Measurements from ENCODE around the gene SLC30A3. TPM values are rescaled to one million over a fixed set of nuclear protein-coding genes. Genes with fewer than 3 reads are reported as not detected.
"Not testable (repeated sequence)": the region's sequence is repeated elsewhere in the genome, so short reads cannot be mapped to it uniquely, and the experiment has no call there.

Gene SLC30A3
- total RNA-seq, 2 donors from 2014 or later = 4.4 to 8.5 TPM

DNA sequence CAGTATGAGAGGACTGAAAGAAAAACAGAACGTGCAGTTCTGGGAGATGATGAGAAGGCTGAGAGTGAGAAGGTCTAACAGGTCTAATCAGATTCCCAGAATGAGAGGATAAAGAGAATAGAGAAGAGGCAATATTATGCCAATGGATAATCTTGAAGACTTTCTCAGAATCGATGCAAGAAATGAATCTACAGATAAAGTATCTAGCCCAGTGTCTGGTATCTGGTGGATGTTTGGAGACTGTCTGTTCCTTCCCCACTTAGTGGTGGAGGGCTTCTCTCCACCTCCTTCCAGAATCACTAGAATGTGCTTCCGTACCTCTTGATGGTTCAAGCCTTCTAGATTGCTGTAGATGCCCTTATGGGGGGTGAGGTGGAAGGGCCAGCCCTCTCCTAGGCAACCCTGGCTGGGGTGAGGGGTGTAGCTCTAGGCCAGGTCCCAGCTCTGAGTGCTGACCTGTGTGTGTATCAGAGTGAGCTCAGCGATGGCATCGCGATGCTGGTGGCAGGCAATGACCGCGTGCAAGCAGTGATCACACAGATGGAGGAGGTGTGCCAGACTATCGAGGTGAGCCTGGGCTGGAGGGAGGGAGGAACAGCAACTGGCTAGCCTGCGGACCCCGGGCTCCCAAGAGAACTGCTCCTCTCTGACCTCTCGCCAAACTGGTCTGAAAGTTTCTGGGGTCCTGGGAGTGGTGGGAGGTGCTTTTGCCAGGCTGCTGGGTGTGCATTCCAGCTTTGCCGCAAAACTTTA, 41.8 kb upstream of the SLC30A3 start:
- TF ChIP-seq, protein P1, sequence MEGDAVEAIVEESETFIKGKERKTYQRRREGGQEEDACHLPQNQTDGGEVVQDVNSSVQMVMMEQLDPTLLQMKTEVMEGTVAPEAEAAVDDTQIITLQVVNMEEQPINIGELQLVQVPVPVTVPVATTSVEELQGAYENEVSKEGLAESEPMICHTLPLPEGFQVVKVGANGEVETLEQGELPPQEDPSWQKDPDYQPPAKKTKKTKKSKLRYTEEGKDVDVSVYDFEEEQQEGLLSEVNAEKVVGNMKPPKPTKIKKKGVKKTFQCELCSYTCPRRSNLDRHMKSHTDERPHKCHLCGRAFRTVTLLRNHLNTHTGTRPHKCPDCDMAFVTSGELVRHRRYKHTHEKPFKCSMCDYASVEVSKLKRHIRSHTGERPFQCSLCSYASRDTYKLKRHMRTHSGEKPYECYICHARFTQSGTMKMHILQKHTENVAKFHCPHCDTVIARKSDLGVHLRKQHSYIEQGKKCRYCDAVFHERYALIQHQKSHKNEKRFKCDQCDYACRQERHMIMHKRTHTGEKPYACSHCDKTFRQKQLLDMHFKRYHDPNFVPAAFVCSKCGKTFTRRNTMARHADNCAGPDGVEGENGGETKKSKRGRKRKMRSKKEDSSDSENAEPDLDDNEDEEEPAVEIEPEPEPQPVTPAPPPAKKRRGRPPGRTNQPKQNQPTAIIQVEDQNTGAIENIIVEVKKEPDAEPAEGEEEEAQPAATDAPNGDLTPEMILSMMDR (IDR thresholded peaks at IDR 0.05) = no peak
- Histone ChIP-seq H3K36me3 (peaks cover 4% of the 10 kb centered on the region), H3K9me3 (no peaks in the 10 kb centered on the region), H3K27me3 (replicated peaks; ENCODE audit: insufficient read depth) (no peaks in the 10 kb centered on the region), H3K27ac (no peak overlapping the region), H3K4me3 (no peak overlapping the region), H3K4me1 (ENCODE audit: control insufficient read depth in 1 of 2, low read depth in 2 of 2) (peaks cover 5 to 20% of the 10 kb centered on the region in 2 donors)
- DNase-seq (ENCODE audit: low spot score) = no peak
- ATAC-seq (ENCODE audit: insufficient number of reproducible peaks, low FRiP score, low read depth) = no peak

DNA sequence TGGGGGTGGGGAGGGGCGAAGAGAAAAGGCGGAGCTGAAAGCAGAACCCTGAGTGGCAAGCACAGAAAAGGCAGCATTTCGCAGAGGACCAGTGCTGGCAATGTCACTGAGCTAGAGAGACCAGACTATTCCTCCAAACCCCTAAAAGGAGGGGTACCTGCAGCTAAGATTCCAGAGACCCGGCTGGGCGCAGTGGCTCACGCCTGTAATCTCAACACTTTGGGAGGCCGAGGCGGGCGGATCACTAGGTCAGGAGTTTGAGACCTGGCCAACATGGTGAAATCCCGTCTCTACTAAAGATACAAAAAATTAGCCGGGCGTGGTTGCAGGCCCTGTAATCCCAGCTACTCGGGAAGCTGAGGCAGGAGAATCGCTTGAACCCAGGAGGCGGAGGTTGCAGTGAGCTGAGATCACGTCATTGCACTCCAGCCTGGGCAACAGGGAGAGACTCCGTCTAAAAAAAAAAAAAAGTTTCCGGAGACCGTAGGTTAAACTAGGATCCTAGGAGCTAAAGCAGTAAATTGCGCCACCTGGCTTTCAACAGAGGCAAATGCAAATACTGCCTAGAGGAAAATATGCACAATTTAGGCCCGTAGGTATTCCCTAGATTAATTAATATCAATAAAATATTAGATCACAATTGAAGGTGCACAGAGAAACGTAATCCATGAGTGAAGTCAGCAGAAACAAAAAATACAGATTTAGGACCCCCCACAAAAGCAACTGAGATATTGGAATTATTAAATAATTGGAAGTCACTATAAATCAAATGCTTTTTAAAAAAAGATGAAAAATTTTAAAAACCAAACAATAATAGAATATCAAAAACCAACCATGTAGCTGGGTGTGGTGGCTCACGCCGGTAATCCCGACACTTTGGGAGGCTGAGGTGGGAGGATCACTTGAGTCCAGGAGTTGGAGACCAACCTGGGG, 40.5 kb upstream of the SLC30A3 start:
- Histone ChIP-seq H3K27me3 (replicated peaks; ENCODE audit: insufficient read depth) (no peaks in the 10 kb centered on the region), H3K4me1 (ENCODE audit: control insufficient read depth in 1 of 2, low read depth in 2 of 2) (peaks cover 5 to 20% of the 10 kb centered on the region in 2 donors), H3K4me3 (peak overlapping the region; percentile 69), H3K36me3 (no peaks in the 10 kb centered on the region), H3K9me3 (no peaks in the 10 kb centered on the region), H3K27ac (no peak overlapping the region)
- DNase-seq (ENCODE audit: low spot score) (no peak), ATAC-seq (ENCODE audit: insufficient number of reproducible peaks, low FRiP score, low read depth) (peak; percentile 78)
- TF ChIP-seq, protein P1 (IDR thresholded peaks at IDR 0.05) = peak; percentile 80

DNA sequence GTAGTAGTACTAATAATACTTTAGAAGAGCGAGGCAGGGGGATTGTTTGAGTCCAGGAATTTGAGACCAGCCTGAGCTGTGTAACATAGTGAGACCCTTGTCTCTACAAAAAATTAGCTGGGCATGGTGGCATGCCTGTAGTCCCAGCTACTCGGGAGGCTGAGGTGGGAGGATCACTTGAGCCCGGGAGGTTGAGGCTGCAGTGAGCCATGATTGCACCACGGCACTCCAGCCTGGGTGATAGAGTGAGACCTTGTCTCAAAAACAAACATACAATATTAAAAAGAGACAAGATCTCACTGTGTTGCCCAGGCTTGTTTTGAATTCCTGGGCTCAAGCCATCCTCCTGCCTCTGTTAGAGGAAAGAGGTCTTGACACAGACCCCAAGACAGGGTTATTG, 37.8 kb upstream of the SLC30A3 start:
- not testable (repeated sequence) for DNase-seq (ENCODE audit: low spot score); H3K4me1 ChIP-seq (ENCODE audit: control insufficient read depth in 1 of 2, low read depth in 2 of 2); H3K4me3 ChIP-seq; H3K36me3 ChIP-seq; H3K27me3 ChIP-seq (replicated peaks; ENCODE audit: insufficient read depth); ATAC-seq (ENCODE audit: insufficient number of reproducible peaks, low FRiP score, low read depth); H3K9me3 ChIP-seq; H3K27ac ChIP-seq

DNA sequence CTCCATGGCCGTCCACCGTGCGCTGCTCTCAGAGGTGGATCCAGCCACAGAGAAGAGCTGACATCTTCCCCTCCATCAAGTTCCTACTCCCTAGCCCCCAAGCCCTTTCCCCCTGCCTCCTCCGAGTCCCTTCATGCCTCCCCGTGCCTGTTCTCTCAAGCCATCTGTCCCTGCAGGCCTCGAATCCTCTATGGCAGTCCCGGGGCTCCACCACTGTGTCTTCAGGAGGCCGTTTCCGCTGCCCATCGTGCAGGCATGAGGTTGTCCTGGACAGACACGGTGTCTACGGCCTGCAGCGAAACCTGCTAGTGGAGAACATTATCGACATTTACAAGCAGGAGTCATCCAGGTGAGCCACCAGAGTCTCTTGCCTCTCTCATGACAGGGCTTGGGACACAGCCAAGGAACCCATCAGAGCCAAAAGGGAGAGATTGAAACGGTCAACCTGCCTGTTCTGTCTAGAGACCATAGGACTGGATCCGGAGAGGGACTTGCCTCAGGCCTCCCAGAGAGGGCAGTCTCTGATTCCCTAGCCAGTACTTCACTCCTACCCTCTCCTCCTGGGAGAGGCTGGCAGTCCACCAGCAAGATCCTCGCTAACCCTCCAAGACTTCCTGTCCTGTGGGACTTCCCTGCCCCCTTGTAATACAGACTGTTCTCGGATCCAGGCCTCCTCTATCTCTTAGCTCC, 35.7 kb upstream of the SLC30A3 start:
- ATAC-seq (ENCODE audit: insufficient number of reproducible peaks, low FRiP score, low read depth) (no peak), DNase-seq (ENCODE audit: low spot score) (no peak)
- no peak overlapping the region for H3K4me3 ChIP-seq
- no peaks in the 10 kb centered on the region for H3K27me3 ChIP-seq (replicated peaks; ENCODE audit: insufficient read depth)
- no peaks in the 10 kb centered on the region for H3K9me3 ChIP-seq
- H3K36me3 ChIP-seq = no peaks in the 10 kb centered on the region
- peaks cover 0 to 3% of the 10 kb centered on the region in 2 donors for H3K4me1 ChIP-seq (ENCODE audit: control insufficient read depth in 1 of 2, low read depth in 2 of 2)
- H3K27ac ChIP-seq = no peak overlapping the region
- TF ChIP-seq, protein P1 (IDR thresholded peaks at IDR 0.05) = no peak

DNA sequence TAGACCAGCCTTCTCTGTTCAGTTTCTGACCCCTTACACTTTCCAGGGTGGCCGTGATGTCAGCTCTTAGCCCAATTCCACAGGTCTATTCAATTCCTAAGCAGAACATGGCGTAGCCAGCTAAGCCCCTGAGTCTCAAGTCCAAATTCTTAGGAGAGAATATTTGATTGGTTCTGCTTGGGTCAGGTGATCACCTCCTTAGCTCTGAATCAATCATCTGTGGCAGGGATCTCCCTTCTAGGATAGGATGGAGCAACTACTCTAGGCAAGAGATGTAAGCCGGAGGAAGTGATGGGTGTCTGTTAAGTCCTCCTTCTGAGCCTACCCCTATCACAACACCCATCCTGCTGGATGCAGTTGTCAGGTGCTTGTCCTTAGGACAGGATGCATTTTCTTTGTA, 34.3 kb upstream of the SLC30A3 start:
- H3K36me3 ChIP-seq = no peaks in the 10 kb centered on the region
- no peak for DNase-seq (ENCODE audit: low spot score)
- no peaks in the 10 kb centered on the region for H3K27me3 ChIP-seq (replicated peaks; ENCODE audit: insufficient read depth)
- H3K27ac ChIP-seq = no peak overlapping the region
- no peak for ATAC-seq (ENCODE audit: insufficient number of reproducible peaks, low FRiP score, low read depth)
- TF ChIP-seq, protein P1 (IDR thresholded peaks at IDR 0.05) = no peak
- H3K4me3 ChIP-seq = no peak overlapping the region
- no peaks in the 10 kb centered on the region for H3K9me3 ChIP-seq
- H3K4me1 ChIP-seq (ENCODE audit: control insufficient read depth in 1 of 2, low read depth in 2 of 2) = peaks cover 0 to 8% of the 10 kb centered on the region in 2 donors
